Esophagus muscularis mucosa (tissue), 3 donors: ENCODE data around the gene WNK4.

Experiments
- POLR2A ChIP-seq: fragments of 450-650 bp; IDR thresholded peaks from one replicate; pipeline ENCODE4 v1.6.1; 2017; ENCODE audit warnings: antibody characterized with exemption, moderate library complexity, mild to moderate bottlenecking, low read depth
- POLR2AphosphoS5 ChIP-seq, 2 donors: sonication (generic); formaldehyde crosslinking; IDR thresholded peaks; one replicate each; pipeline ENCODE4 v1.6.1; 2017; ENCODE audit warnings: antibody characterized with exemption in 2 of 2
- TF ChIP-seq, protein P1 (sequence below), 3 experiments: fragments of 200-600 bp in 2 of 3; fragments of 450-650 bp in 1 of 3; sonication (generic) in 2 of 3; IDR thresholded peaks; one replicate each; pipeline ENCODE4 v1.5.1; 2017 to 2019; ENCODE audit warnings: antibody characterized with exemption in 3 of 3, mild to moderate bottlenecking in 2 of 3, moderate library complexity in 1 of 3

GRCh38 chr17:42743595-42744282 is 36.7 kb upstream of the WNK4 start:
- TF ChIP-seq, protein P1, sequence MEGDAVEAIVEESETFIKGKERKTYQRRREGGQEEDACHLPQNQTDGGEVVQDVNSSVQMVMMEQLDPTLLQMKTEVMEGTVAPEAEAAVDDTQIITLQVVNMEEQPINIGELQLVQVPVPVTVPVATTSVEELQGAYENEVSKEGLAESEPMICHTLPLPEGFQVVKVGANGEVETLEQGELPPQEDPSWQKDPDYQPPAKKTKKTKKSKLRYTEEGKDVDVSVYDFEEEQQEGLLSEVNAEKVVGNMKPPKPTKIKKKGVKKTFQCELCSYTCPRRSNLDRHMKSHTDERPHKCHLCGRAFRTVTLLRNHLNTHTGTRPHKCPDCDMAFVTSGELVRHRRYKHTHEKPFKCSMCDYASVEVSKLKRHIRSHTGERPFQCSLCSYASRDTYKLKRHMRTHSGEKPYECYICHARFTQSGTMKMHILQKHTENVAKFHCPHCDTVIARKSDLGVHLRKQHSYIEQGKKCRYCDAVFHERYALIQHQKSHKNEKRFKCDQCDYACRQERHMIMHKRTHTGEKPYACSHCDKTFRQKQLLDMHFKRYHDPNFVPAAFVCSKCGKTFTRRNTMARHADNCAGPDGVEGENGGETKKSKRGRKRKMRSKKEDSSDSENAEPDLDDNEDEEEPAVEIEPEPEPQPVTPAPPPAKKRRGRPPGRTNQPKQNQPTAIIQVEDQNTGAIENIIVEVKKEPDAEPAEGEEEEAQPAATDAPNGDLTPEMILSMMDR (IDR thresholded peaks at IDR 0.05), result peak in 1 of 3 experiments; percentile 25
- TF ChIP-seq POLR2AphosphoS5 (IDR thresholded peaks at IDR 0.05) (no peak), POLR2A (no peak)
